ENCODE data around the gene THSD4.
A peak's percentile ranks its signal among the peaks of the same experiment; 100 is the strongest.
"Not testable (repeated sequence)": the region's sequence is repeated elsewhere in the genome, so short reads cannot be mapped to it uniquely, and the experiment has no call there.

THSD4 gene

GRCh38 chr15:71716990-71717389 lies 601.7 kb downstream of the THSD4 start:
- TF ChIP-seq CTCF (conservative IDR thresholded peaks at IDR 0.05): no peak
- no peak overlapping the region for H3K27ac ChIP-seq

DNA sequence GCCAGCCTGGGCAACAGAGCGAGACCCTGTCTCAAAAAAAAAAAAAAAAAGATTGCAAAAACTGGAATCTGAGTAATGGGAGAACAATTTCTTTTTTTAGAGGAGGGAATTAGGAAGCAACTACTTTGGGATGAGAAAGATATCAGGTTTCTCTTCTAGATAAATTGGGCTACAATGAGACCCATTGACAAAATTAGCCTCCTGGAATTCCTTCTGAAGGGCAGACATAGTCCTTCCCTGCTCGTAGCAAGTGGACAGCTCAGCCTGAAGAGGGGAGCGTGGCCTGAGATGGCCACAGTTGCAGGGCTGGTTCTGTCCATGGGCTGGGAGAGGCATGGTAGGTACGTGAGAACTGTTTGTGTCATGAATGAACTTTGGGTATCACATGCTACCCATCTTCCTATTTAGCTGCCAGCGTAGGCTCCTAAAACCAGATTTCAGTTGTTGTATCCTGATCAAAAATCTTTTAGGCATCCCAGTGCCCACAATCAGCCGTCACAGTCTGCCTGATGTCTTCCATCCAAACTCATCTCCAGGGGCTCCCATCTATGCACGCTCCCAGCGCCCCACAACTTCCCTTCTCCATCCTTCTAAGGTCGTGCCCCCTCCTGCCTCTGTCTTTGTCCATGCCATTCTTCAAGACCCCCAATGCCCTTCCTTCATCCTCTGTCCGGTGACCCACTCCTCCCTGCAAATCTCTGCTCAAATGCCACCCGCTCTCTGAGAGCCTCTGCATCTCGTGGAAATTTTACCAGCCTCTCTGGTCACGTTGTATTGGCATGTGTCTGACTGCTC lies 603.0 kb downstream of the THSD4 start:
- no peak overlapping the region for H3K27ac ChIP-seq
- TF ChIP-seq CTCF (conservative IDR thresholded peaks at IDR 0.05): no peak

DNA sequence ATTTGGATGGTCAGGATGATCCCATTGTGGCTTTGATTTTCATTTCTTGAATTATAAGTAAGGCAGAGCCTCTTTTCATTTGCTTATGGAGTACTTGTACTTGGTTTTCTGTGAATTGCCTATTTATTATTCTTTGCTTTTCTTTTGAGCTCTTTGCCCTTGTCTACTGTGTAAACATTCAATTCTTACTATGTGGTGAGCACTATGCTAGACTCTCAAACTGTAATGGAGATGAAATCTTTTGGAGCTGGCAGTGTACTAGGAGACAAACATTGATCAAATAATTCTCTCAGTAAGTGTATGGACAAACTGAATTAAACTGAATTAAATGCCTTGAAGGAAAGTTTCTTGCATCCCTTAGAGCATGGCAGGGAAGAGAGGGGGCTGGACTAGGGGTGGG lies 608.1 kb downstream of the THSD4 start:
- no peak overlapping the region for H3K27ac ChIP-seq
- no peak for TF ChIP-seq CTCF (conservative IDR thresholded peaks at IDR 0.05)

GRCh38 chr15:71725207-71725955 lies 610.1 kb downstream of the THSD4 start:
- not testable (repeated sequence) for H3K27ac ChIP-seq

DNA sequence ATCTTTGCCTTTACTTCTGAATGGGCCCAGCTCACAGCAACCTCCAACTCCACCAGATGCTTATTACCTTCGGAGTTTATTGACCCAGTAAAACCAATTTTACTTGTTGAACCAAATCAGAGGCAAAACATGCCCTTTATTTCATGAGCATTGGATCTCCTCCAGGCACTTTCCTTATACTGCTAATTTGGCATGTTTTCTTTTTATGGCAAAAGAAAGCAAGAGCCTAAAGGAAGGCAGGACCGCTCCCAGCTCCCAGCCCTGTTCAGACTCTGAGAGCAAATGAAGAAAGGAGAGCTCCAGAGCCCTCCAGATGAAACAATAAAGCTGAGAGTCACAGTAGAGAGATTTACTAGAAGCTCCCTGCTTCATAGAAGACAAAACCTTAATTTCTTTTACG lies 613.6 kb downstream of the THSD4 start:
- H3K27ac ChIP-seq: no peak overlapping the region; the same call in 1 of the 2 replicates
- TF ChIP-seq CTCF (conservative IDR thresholded peaks at IDR 0.05): no peak

GRCh38 chr15:71729319-71729718 lies 614.0 kb downstream of the THSD4 start:
- no peak for TF ChIP-seq CTCF (conservative IDR thresholded peaks at IDR 0.05)
- no peak overlapping the region; the same call in 1 of the 2 replicates for H3K27ac ChIP-seq

DNA sequence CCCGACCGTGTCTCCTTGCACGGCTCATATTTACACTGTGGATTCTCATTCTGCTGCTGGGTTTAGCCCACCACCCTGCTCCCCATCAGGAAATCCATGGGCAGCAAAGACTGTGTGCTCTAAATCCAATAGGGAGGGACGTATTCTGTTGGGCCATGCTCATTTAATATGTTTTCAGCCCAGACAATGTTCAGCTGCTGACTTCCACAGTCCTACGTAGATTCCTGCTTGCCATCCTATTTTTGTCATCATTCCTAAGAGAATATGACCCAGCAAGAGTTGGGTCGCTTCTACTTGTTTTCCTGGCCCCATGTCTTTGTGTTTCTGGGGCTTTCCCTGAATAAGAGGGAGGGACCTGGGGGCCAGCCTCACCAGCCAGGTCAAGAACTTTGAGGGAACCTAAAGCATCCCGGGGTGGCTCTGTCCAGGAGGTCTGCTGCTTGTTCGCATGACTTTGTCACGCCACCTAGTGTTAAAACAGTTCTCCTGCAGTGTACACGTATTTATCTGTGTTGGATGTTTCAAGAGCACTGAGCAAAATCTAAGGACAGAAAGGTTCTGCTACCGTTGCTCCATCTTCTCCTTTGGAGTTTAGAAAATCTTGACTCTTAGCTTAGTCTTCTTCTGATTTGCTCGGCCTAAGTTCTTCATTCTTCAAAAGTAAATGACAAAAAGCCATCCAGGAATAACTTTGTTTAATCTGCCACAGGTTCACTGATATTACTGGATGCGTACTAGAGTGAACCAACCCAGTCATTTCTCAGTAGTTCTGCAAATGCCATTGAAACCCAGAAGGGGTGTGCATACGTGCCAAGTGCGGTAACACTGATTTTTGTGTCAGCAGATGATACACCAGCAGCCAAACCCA lies 615.2 kb downstream of the THSD4 start:
- no peak overlapping the region for H3K27ac ChIP-seq
- TF ChIP-seq CTCF (conservative IDR thresholded peaks at IDR 0.05): peak; percentile 90

All from VCaP (cell line).